ENCODE measurements around the gene FUZ. TPM values are rescaled to one million over a fixed set of nuclear protein-coding genes. Genes with fewer than 3 reads are reported as not detected.

The FUZ gene
- total RNA-seq, 1 donor from 2014 or later = 25.8 TPM

- Mint-ChIP-seq H3K27ac (no peak overlapping the region), H3K4me1 (no peaks in the 10 kb centered on the region)
Measured at GRCh38 chr19:49832556-49832955, 19.5 kb upstream of the FUZ start.

GRCh38 chr19:49831592-49831991, 18.5 kb upstream of the FUZ start:
- peaks cover 14% of the 10 kb centered on the region for H3K36me3 Mint-ChIP-seq
- no peaks in the 10 kb centered on the region for H3K27me3 Mint-ChIP-seq (ENCODE audit: low read depth)
- no peak overlapping the region for H3K27ac Mint-ChIP-seq
- no peaks in the 10 kb centered on the region for H3K4me1 Mint-ChIP-seq
- no peak for TF ChIP-seq CTCF (IDR thresholded peaks at IDR 0.05; ENCODE audit: unreplicated experiment)
- DNase-seq (ENCODE audit: low spot score in 2 of 2, unreplicated experiment in 2 of 2) = no peak
- H3K9me3 Mint-ChIP-seq = no peaks in the 10 kb centered on the region
- H3K4me3 Mint-ChIP-seq = no peak overlapping the region

More at GRCh38 chr19:49832556-49832955, 19.5 kb upstream of the FUZ start:
- Mint-ChIP-seq H3K4me3 (no peak overlapping the region), H3K27me3 (ENCODE audit: low read depth) (no peaks in the 10 kb centered on the region), H3K36me3 (peaks cover 16% of the 10 kb centered on the region), H3K9me3 (no peaks in the 10 kb centered on the region)
- no peak for TF ChIP-seq CTCF (IDR thresholded peaks at IDR 0.05; ENCODE audit: unreplicated experiment)
- DNase-seq (ENCODE audit: low spot score in 2 of 2, unreplicated experiment in 2 of 2) = no peak

DNA sequence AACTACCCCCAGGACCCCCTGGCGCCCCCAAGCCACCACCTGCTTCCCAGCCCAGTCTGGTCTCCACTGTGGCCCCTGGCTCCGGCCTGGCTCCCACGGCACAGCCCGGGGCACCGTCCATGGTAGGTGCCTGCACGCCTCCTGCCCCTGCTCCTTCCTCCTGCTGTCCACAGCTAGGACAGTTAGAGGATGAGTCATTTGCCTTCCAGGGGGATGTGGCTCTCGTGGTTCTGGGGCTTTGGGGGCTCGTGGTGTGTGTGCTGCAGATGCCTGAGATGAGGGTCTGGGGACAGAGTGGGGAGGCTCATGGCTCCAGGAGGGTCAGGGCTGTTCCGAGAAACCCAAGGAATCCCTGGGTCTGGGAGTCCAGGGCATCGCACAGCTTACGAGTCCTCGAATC, 17.7 kb upstream of the FUZ start:
- H3K9me3 Mint-ChIP-seq = no peaks in the 10 kb centered on the region
- H3K36me3 Mint-ChIP-seq = peaks cover 18% of the 10 kb centered on the region
- no peak overlapping the region for H3K4me3 Mint-ChIP-seq
- H3K4me1 Mint-ChIP-seq = no peaks in the 10 kb centered on the region
- DNase-seq (ENCODE audit: low spot score in 2 of 2, unreplicated experiment in 2 of 2) = no peak
- H3K27me3 Mint-ChIP-seq (ENCODE audit: low read depth) = no peaks in the 10 kb centered on the region
- TF ChIP-seq CTCF (IDR thresholded peaks at IDR 0.05; ENCODE audit: unreplicated experiment) = no peak
- H3K27ac Mint-ChIP-seq = no peak overlapping the region

DNA sequence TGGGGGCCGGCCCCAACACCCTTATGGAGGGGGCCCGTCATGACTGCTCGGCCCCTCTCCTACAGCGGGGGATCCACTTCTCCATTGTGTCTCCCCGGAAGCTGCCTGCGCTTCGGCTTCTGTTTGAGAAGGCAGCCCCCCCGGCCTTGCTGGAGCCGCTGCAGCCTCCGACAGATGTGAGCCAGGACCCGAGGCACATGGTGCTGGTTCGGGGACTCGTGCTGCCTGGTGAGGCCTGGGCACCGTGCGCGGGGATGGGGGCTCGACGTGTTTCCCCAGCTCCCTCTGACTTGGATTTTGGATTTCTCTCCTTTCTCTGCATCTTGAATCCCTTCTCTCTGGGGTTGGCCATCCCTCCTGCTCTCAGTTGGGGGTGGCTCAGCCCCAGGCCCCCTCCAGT, 16.6 kb upstream of the FUZ start:
- H3K36me3 Mint-ChIP-seq = peaks cover 16% of the 10 kb centered on the region
- DNase-seq (ENCODE audit: low spot score in 2 of 2, unreplicated experiment in 2 of 2) = no peak
- no peak overlapping the region for H3K4me3 Mint-ChIP-seq
- no peaks in the 10 kb centered on the region for H3K4me1 Mint-ChIP-seq
- no peaks in the 10 kb centered on the region for H3K27me3 Mint-ChIP-seq (ENCODE audit: low read depth)
- TF ChIP-seq CTCF (IDR thresholded peaks at IDR 0.05; ENCODE audit: unreplicated experiment) = no peak
- H3K27ac Mint-ChIP-seq = no peak overlapping the region
- H3K9me3 Mint-ChIP-seq = no peaks in the 10 kb centered on the region

DNA sequence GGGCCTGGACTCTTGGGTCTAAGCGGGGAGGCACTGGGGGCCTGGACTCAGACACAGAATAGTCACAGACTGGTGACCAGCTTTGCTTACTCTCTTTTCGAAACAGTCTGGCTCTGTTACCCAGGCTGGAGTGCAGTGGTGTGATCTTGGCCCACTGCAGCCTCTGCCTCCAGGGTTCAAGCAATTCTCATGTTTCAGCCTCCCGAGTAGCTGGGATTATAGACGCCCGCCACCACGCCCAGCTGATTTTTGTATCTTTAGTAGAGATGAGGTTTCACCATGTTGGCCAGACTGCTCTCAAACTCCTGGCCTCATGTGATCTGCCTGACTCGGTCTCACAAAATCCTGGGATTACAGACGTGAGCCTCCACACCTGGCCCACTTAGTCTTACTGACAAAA, 16.1 kb upstream of the FUZ start:
- H3K27ac Mint-ChIP-seq = no peak overlapping the region
- H3K27me3 Mint-ChIP-seq (ENCODE audit: low read depth) = no peaks in the 10 kb centered on the region
- no peak overlapping the region for H3K4me3 Mint-ChIP-seq
- no peak for DNase-seq (ENCODE audit: low spot score in 2 of 2, unreplicated experiment in 2 of 2)
- H3K4me1 Mint-ChIP-seq = no peaks in the 10 kb centered on the region
- TF ChIP-seq CTCF (IDR thresholded peaks at IDR 0.05; ENCODE audit: unreplicated experiment) = no peak
- H3K9me3 Mint-ChIP-seq = no peaks in the 10 kb centered on the region
- peaks cover 14% of the 10 kb centered on the region for H3K36me3 Mint-ChIP-seq

DNA sequence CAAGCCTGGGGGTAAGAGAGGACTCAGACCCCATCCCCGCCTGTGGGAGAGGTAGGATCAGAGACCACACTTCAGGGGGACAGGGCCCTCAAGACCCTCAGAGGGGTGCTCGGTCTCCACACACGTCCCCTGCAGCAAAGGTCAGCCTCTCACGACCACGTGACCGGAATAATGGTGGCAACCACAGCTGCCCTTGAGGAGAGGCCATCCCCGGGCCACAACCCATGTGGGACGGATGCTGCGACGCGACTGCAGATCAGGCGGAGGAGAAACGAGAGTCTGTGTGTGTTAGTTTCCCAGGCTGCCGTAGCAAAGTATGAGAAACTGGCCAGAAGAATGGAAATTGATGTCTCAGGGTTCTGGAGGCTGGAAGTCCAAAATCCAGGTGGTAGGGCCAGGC, 13.9 kb upstream of the FUZ start:
- Mint-ChIP-seq H3K9me3 (no peaks in the 10 kb centered on the region), H3K36me3 (peaks cover 15% of the 10 kb centered on the region), H3K27me3 (ENCODE audit: low read depth) (no peaks in the 10 kb centered on the region), H3K4me3 (no peak overlapping the region), H3K4me1 (no peaks in the 10 kb centered on the region), H3K27ac (peak overlapping the region; percentile 22)
- no peak for DNase-seq (ENCODE audit: low spot score in 2 of 2, unreplicated experiment in 2 of 2)
- no peak for TF ChIP-seq CTCF (IDR thresholded peaks at IDR 0.05; ENCODE audit: unreplicated experiment)

Measured in mesothelial cell of epicardium (in vitro differentiated cells).